Vagina (tissue), 2 donors: ENCODE data around the gene SLC29A3.

Experiments
- CTCF ChIP-seq, 3 experiments: fragments of 450-650 bp in 2 of 3; fragments of 200-600 bp in 1 of 3; sonication (generic) in 1 of 3; IDR thresholded peaks; one replicate each; pipeline ENCODE4 v1.5.1; 2017 to 2019; ENCODE audit warnings: antibody characterized with exemption in 3 of 3, mild to moderate bottlenecking in 2 of 3, moderate library complexity in 2 of 3
- POLR2A ChIP-seq, 2 donors: fragments of 450-650 bp; IDR thresholded peaks; one replicate each; pipeline ENCODE4 v1.6.1; 2017; ENCODE audit warnings: antibody characterized with exemption in 2 of 2, mild to moderate bottlenecking in 2 of 2, moderate library complexity in 2 of 2

DNA sequence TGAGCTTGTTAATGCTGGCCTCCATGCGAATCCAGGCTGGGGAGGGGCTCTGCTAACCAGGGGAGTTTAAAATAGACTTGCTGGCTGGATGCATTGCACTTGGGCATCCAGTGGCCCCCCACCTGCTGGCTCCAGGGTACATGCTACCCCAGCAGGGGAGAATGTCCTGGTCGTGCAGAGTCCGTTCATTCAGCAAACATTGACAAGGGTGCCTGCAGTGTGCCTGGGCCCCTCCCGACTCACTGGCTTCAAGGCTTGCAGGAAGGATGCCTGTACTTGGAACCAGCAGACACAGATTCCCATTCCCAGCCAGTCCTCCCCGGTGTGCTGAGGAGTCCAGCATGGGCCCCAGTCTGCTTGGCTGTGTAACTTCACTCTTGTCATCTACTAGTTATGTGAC, 1.5 kb downstream of the SLC29A3 start:
- no peak for TF ChIP-seq POLR2A (IDR thresholded peaks at IDR 0.05)
- TF ChIP-seq CTCF (IDR thresholded peaks at IDR 0.05), result no peak
